HG02840 (cell line): Measurements from ENCODE around the gene LAMA2.

Experiments used
- ATAC-seq: cut with Tn5 transposase; IDR thresholded peaks from one replicate; pipeline ENCODE4 v1.9.1; 2021; ENCODE audit warnings: mild to moderate bottlenecking, moderate library complexity, moderate number of reproducible peaks; ENCODE audit not compliant: unreplicated experiment, low FRiP score

The LAMA2 gene

DNA sequence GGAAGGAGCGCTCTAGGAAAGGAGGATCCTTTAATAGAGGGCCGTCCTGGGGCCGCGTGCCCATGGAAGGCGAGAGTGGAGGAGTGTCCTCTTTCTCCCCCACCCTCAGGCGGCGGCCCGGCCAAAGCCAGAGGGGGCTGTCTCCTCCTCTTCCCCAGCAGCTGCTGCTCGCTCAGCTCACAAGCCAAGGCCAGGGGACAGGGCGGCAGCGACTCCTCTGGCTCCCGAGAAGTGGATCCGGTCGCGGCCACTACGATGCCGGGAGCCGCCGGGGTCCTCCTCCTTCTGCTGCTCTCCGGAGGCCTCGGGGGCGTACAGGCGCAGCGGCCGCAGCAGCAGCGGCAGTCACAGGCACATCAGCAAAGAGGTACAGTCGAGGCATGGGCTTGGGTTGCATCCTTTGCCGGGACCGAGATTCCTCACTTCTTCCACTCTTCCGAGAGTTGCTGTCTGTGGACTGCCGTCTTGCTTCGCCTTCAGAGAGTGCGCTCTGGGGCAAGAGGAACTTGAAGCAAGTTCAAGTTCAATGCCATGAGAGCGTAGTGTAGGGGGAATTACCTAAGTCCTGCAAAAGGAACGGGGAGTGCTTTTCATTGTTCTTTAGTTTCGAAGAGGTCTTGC is at the start of gene LAMA2:
TSS of gene LAMA2 (plus strand) at position 148 of the 621 bp plus-strand sequence. CDS start at position 256, 108 bp downstream.
- no peak for ATAC-seq

DNA sequence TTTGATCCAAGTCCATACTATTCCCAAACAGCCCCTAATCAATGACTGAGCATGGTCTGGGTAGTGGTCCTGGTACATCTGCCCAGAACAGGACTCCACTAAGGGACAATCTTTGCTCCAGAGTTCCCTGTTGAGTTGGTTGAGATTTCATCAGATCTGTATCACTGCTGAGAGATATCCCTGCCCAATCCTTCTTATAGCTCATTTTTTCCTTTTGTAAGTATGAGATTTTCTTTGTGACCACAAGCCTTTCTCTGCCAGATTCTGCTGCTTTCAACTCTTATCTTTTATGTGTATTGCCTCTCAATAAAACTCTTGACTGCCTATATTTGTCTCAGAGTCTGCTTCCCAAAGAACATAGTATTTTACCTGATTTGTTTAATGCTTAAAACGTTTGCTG is 46.2 kb upstream of the LAMA2 start:
- ATAC-seq = no peak

DNA sequence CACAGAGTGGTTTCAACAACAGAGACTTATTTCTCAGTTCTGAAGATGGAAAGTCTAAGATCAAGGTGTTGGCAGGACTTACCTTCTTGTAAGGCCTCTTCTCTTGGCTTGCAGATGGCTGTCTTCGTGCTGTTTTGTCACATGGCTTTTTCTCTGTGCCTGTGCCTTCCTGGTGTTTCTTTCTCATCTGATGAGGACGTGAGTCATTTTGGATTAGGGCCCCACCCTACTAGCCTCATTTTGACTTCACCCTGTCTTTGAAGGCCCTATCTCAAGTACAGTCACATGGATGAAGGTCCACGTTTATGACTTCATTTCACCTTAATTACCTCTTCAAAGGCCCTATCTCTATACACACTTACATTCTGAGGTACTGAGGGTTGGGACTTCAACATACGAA is 41.4 kb upstream of the LAMA2 start:
- no peak for ATAC-seq

DNA sequence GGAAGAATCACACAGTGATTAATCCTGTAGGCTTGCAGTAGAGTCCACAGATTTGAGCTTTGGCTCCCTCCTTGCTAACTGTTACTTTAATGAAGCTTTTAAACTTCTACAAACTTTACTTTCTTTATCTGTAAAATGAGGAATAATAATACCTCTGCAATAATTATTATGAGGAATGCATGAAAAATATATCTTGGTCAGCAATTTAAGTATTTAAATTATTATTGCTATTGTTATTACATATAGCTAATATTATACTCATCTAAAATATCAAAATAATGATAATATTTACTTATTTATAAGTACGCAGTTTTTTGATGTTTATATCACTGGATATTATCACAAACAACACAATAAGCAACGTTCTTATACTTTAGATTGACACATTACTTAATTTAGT is 38.3 kb upstream of the LAMA2 start:
- no peak for ATAC-seq

GRCh38 chr6:128847431-128848210 is 35.3 kb upstream of the LAMA2 start:
- no peak for ATAC-seq

- ATAC-seq = no peak
Measured at GRCh38 chr6:128848212-128848935, 34.6 kb upstream of the LAMA2 start.

- no peak for ATAC-seq
Measured at GRCh38 chr6:128855581-128856085, 27.3 kb upstream of the LAMA2 start.

DNA sequence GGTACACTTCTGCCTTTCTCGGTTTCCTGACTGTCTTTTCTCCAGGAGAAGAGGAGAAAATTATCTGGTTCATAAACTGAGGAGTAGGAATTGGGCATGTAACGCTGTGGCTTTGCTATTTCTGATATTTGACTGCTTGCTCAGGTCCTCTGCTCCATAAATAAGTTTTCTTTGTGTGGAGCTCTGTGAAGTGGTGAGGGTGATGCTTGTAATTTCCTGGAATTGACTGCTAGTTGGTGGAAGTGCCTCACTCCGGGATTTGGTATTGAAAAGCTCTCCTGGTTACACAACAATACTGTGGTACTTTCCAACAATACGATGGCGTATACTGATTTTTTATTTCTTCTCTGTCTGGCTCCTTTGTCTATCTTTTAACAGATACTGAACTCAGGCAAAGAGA is 25.1 kb upstream of the LAMA2 start:
- no peak for ATAC-seq

DNA sequence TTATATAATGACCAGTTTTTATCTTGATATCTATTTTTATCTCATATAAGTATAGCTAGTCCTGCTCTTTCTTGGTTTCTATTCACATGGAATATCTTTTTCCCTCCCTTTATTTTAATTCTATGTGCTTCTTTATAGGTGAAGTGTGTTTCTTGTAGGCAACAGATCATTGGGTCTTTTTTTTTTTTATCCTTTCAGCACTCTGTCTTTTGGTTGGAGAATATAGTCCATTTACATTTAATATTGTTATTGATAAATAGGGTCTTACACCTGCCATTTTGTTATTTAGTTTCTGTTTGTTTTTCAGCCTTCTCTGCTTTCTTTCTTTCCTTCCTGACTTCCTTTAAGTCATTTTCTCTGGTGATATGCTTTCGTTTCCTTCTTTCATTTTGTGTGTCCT is 22.2 kb upstream of the LAMA2 start:
- no peak for ATAC-seq

GRCh38 chr6:128863983-128864382 is 19.0 kb upstream of the LAMA2 start:
- ATAC-seq = no peak

DNA sequence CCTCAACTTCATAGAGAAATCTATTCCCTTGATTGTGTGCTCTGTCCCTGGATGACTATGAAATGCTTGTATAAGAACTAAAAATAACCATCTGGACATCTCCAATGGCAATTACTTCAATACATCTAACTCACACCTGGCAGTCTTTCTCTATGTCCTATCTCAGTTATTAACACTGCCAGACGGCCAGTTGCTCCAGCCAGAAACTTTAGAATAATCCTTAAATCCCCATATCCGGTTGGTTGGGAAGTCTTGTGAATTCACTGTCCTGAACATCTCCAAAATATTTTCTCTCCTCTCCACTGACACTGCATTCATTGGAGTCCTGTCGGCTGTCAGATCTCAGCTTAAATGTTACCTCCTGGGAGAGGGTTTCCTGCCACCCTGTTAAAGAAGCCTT is 12.2 kb upstream of the LAMA2 start:
- no peak for ATAC-seq

DNA sequence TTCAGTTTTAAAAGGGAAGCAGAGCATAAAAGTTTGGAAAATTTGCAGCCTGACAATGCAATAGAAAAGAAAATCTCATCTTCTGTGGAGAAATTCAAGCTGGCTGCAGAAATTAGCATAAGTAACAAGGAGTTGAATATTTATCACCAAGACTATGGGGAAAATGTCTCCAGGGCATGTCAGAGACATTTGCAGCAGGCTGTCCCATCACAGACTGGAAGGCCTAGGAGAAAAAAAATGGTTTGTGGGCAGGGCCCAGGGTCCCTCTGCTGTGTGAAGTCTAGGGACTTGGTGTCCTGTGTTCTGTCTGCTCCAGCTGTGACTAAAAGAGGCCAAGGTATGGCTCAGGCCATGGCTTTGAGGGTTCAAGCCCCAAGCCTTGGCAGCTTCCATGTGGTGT is 8.1 kb upstream of the LAMA2 start:
- ATAC-seq = no peak

DNA sequence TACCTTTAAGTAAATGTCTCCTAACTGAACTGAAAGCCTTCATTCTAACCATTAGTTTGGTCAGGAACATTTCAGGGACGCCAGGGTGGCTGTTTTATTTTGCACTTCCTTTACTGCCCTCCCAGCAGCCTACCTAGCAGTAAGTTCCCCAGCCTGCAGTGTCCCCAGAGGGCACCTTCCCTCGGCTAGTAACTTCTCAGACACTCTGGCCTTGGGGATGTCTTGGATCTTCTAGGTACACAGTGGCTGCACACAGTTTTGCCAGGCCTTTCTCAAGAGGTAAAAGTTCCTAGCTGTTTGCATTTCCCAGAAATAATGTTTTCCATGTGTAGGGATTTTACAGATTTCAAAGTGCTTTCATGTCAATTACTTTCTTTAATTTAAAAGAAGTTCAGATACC is 378 bp upstream of the LAMA2 start:
- no peak for ATAC-seq

DNA sequence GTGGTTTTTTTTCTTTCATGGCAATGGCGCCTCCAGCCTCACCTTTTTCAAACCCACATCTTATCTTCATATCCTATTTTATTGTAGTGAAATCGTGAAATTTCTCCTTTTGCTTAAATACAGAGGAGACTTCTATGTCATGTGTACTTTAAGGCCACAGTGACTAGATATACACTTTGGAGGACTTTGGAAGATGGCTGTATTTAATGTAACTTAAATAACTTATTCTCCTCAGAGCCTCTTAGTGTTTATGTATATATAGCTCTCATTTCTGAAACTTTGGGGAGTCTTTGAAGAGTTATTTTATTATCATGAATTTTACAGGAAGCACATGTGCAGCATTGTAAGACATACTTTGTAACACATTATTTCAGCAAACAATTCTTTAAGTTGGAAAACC is 968 bp downstream of the LAMA2 start:
- no peak for ATAC-seq

GRCh38 chr6:128885381-128885780 is 2.4 kb downstream of the LAMA2 start:
- ATAC-seq = no peak

- no peak for ATAC-seq
Measured at GRCh38 chr6:128886706-128887105, 3.8 kb downstream of the LAMA2 start.

- ATAC-seq = no peak
Measured at GRCh38 chr6:128888444-128889175, 5.7 kb downstream of the LAMA2 start.

GRCh38 chr6:128889870-128890269 is 6.9 kb downstream of the LAMA2 start:
- no peak for ATAC-seq

- no peak for ATAC-seq
Measured at GRCh38 chr6:128892079-128892478, 9.1 kb downstream of the LAMA2 start.

GRCh38 chr6:128899341-128900050 is 16.6 kb downstream of the LAMA2 start:
- no peak for ATAC-seq
